Neural progenitor cell (in vitro differentiated cells): ENCODE data around the gene RUNDC1. TPM values are rescaled to one million over a fixed set of nuclear protein-coding genes. Genes with fewer than 3 reads are reported as not detected.
A peak's percentile ranks its signal among the peaks of the same experiment; 100 is the strongest.

ENCODE experiments used
- DNase-seq: peaks from one replicate; pipeline ENCODE4 v3.0.0-alpha.2; 2016; ENCODE audit warnings: low spot score
- H2AFZ ChIP-seq: fragments of 200-600 bp; sonication (generic); replicated peaks from 2 replicates; pipeline ENCODE4 v1.6.1; 2016; ENCODE audit warnings: antibody characterized with exemption
- H3F3A ChIP-seq: fragments of 200-600 bp; sonication (generic); 2 replicates; pipeline ENCODE4 v1.6.1; 2016; ENCODE audit warnings: antibody characterized with exemption, low read depth
- H3K27ac ChIP-seq: fragments of 200-600 bp; sonication (generic); 2 replicates; pipeline ENCODE4 v1.5.1; 2016; ENCODE audit warnings: mild to moderate bottlenecking
- H3K27me3 ChIP-seq: fragments of 200-600 bp; sonication (generic); 2 replicates; pipeline ENCODE4 v1.6.1; 2016; ENCODE audit warnings: mild to moderate bottlenecking, moderate library complexity
- H3K36me3 ChIP-seq: fragments of 200-600 bp; sonication (generic); 2 replicates; pipeline ENCODE4 v1.5.1; 2016
- H3K4me1 ChIP-seq: fragments of 200-600 bp; sonication (generic); 2 replicates; pipeline ENCODE4 v1.6.1; 2016; ENCODE audit warnings: mixed run types
- H3K4me2 ChIP-seq: fragments of 200-600 bp; sonication (generic); 2 replicates; pipeline ENCODE4 v1.6.1; 2016
- H3K4me3 ChIP-seq: fragments of 200-600 bp; sonication (generic); 2 replicates; pipeline ENCODE4 v1.5.1; 2016
- H3K79me2 ChIP-seq: fragments of 200-600 bp; sonication (generic); 2 replicates; pipeline ENCODE4 v1.6.1; 2016; ENCODE audit warnings: low read depth
- H3K9ac ChIP-seq: fragments of 200-600 bp; sonication (generic); 2 replicates; pipeline ENCODE4 v1.6.1; 2016
- H3K9me3 ChIP-seq: fragments of 200-600 bp; sonication (generic); 2 replicates; pipeline ENCODE4 v1.5.1; 2016; ENCODE audit warnings: low read depth
- H4K20me1 ChIP-seq: fragments of 200-600 bp; sonication (generic); 2 replicates; pipeline ENCODE4 v1.6.1; 2016; ENCODE audit warnings: low read depth
- H3K27ac Mint-ChIP-seq: 3 replicates; pipeline ENCODE4 v1.8.0; 2021; ENCODE audit warnings: mixed read lengths
- H3K27me3 Mint-ChIP-seq: 2 replicates; pipeline ENCODE4 v1.8.0; 2022; ENCODE audit warnings: low read depth, mild to moderate bottlenecking, inconsistent platforms, moderate library complexity, mixed read lengths; ENCODE audit not compliant: insufficient read depth
- H3K36me3 Mint-ChIP-seq: 3 replicates; pipeline ENCODE4 v1.8.0; 2021; ENCODE audit warnings: mixed read lengths
- H3K4me1 Mint-ChIP-seq: 3 replicates; pipeline ENCODE4 v1.8.0; 2021; ENCODE audit warnings: mixed read lengths
- H3K4me3 Mint-ChIP-seq: 3 replicates; pipeline ENCODE4 v1.8.0; 2021; ENCODE audit warnings: mild to moderate bottlenecking, moderate library complexity, mixed read lengths
- H3K9me3 Mint-ChIP-seq: 3 replicates; pipeline ENCODE4 v1.8.0; 2020; ENCODE audit warnings: mixed read lengths
- CTCF ChIP-seq: fragments of 200-600 bp; sonication (generic); IDR thresholded peaks from 2 replicates; pipeline ENCODE4 v1.5.1; 2017; ENCODE audit warnings: antibody characterized with exemption, mild to moderate bottlenecking
- EZH2 ChIP-seq: fragments of 200-600 bp; sonication (generic); IDR thresholded peaks from 2 replicates; pipeline ENCODE4 v1.6.1; 2017; ENCODE audit warnings: antibody characterized with exemption, mild to moderate bottlenecking, moderate library complexity
- EZH2phosphoT487 ChIP-seq: fragments of 200-600 bp; sonication (generic); IDR thresholded peaks from 2 replicates; pipeline ENCODE4 v1.6.1; 2017; ENCODE audit warnings: antibody characterized with exemption
- total RNA-seq: library from RNA; depleted of rRNA; stranded (reverse); fragments of >200 nt; gene quantifications from 2 replicates; pipeline ENCODE4 v1.2.3, GENCODE V29; 2015; ENCODE audit warnings: low replicate concordance

Gene RUNDC1
- total RNA-seq, 1 donor from 2014 or later = 11.4 TPM

- H3K27me3 Mint-ChIP-seq = peaks cover 10% of the 10 kb centered on the region
- Histone ChIP-seq H3K4me3 (no peak overlapping the region), H2AFZ (no peak overlapping the region), H3K27me3 (no peaks in the 10 kb centered on the region), H3K4me2 (peak overlapping the region; percentile 94), H3K9ac (no peak overlapping the region), H3K36me3 (no peaks in the 10 kb centered on the region), H3K9me3 (no peaks in the 10 kb centered on the region), H3F3A (peaks cover 29% of the 10 kb centered on the region), H3K79me2 (peaks cover 41% of the 10 kb centered on the region), H3K4me1 (peaks cover 7% of the 10 kb centered on the region), H3K27ac (no peak overlapping the region), H4K20me1 (peaks cover 28% of the 10 kb centered on the region)
- H3K4me3 Mint-ChIP-seq = peak overlapping the region; percentile 95
- H3K27ac Mint-ChIP-seq = no peak overlapping the region
- peaks cover 2% of the 10 kb centered on the region for H3K9me3 Mint-ChIP-seq
- H3K4me1 Mint-ChIP-seq = peaks cover 55% of the 10 kb centered on the region
- no peak for TF ChIP-seq EZH2
- TF ChIP-seq CTCF = no peak
- TF ChIP-seq EZH2phosphoT487 = no peak
- peaks cover 10% of the 10 kb centered on the region for H3K36me3 Mint-ChIP-seq
- no peak for DNase-seq
These were observed 39.8 kb downstream of the RUNDC1 start for GRCh38 chr17:43020030-43020621.

DNA sequence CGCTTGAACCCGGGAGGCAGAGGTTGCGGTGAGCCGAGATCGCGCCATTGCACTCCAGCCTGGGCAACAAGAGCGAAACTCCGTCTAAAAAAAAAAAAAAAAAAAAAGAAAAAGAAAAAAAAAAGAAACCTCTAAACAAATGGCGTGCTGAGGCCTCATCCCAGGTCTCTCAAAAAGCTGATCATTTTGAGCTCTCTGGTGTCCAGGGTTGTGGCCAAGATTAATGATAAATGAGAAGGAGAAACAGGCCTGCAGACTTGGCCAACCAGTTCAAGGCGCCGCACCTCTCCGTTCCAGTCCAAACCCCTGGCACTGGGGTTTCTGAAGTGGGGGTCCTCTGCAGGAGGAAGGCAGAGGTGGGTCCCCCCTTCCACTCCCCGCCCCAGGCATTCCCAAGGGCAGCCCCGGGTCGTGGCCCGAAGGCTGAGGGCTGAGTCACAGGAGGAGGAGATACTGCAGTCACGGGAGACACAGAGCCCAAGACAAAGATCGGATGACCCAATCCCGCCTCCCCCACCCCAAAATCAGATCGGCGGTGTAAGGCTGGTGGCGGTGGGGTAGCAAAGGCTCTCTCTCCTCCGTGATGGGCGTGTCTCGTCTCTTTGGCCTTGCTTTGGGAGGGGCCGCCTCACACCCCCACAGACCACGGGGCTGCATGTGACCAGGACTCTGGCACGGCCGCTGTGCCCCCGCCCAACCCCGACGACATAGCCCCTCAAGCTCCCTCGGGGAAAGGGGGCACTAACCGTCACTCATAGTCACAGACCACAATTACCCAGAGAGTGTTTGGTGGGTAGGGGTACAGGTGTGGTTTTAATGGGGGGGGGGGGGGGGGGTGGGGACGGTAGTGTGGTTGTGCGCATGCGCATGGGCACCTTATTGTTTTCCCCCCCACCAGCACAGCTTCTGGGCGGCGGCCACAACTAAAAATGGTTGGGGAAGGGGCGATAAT, 40.7 kb downstream of the RUNDC1 start:
- TF ChIP-seq EZH2phosphoT487 (no peak), CTCF (no peak), EZH2 (no peak)

GRCh38 chr17:43021741-43022512, 41.6 kb downstream of the RUNDC1 start, which contains the start of gene VAT1:
Gene VAT1 (minus strand): TSS chr17:43022385. CDS start chr17:43022322, 63 bp downstream.
- H3K27me3 Mint-ChIP-seq = peaks cover 10% of the 10 kb centered on the region
- H3K9me3 Mint-ChIP-seq = peaks cover 2% of the 10 kb centered on the region
- Histone ChIP-seq H3K4me1 (peaks cover 20% of the 10 kb centered on the region), H3F3A (peaks cover 41% of the 10 kb centered on the region), H3K79me2 (peaks cover 57% of the 10 kb centered on the region), H3K4me3 (peak within 1 kb of the TSS; percentile 75), H3K27ac (peak within 1 kb of the TSS; percentile 5), H3K9me3 (no peaks in the 10 kb centered on the region), H2AFZ (peak within 1 kb of the TSS; percentile 89), H3K36me3 (no peaks in the 10 kb centered on the region), H3K4me2 (peak within 1 kb of the TSS; percentile 94), H4K20me1 (peaks cover 28% of the 10 kb centered on the region), H3K27me3 (no peaks in the 10 kb centered on the region), H3K9ac (peak within 1 kb of the TSS; percentile 47)
- no peak within 1 kb of the TSS for H3K27ac Mint-ChIP-seq
- peaks cover 42% of the 10 kb centered on the region for H3K4me1 Mint-ChIP-seq
- DNase-seq = peak; percentile 92
- peaks cover 6% of the 10 kb centered on the region for H3K36me3 Mint-ChIP-seq
- TF ChIP-seq EZH2 = peak; percentile 33
- TF ChIP-seq CTCF = no peak
- peak within 1 kb of the TSS; percentile 95 for H3K4me3 Mint-ChIP-seq

More for the DNA sequence above, 40.7 kb downstream of the RUNDC1 start:
- Histone ChIP-seq H3K27ac (no peak overlapping the region), H3K9me3 (no peaks in the 10 kb centered on the region), H3F3A (peaks cover 33% of the 10 kb centered on the region), H3K9ac (peak overlapping the region; percentile 47), H3K27me3 (no peaks in the 10 kb centered on the region), H2AFZ (peak overlapping the region; percentile 89), H4K20me1 (peaks cover 28% of the 10 kb centered on the region), H3K79me2 (peaks cover 49% of the 10 kb centered on the region), H3K4me1 (peaks cover 12% of the 10 kb centered on the region), H3K36me3 (no peaks in the 10 kb centered on the region), H3K4me3 (peak overlapping the region; percentile 75), H3K4me2 (peak overlapping the region; percentile 94)
- peaks cover 10% of the 10 kb centered on the region for H3K27me3 Mint-ChIP-seq
- H3K27ac Mint-ChIP-seq = no peak overlapping the region
- peak overlapping the region; percentile 95 for H3K4me3 Mint-ChIP-seq
- peaks cover 2% of the 10 kb centered on the region for H3K9me3 Mint-ChIP-seq
- DNase-seq = peak; percentile 64
- H3K36me3 Mint-ChIP-seq = peaks cover 6% of the 10 kb centered on the region
- H3K4me1 Mint-ChIP-seq = peaks cover 46% of the 10 kb centered on the region
